A549 (cell line): ENCODE measurements around the gene MED12. TPM values are rescaled to one million over a fixed set of nuclear protein-coding genes. Genes with fewer than 3 reads are reported as not detected.

Experiments used
- ATAC-seq, 2 experiments: fragments of 200-7000 bp in 1 of 2; fragments of >200 bp in 1 of 2; cut with Nextera tagmentation in 1 of 2; cut with Tn5 transposase in 1 of 2; 3 replicates each; pipeline versions ENCODE4 v1.8.0 to v1.9.1; 2018 to 2020; ENCODE audit warnings: mild to moderate bottlenecking in 1 of 2, moderate library complexity in 1 of 2
- CTCF ChIA-PET: fragments of 300-600 bp; sonication (Branson Sonifier 250); formaldehyde crosslinking; extraction: SDS; loops from one replicate; lab custom pipeline; 2021; ENCODE audit warnings: antibody characterized with exemption, inconsistent platforms; lab: Yijun Ruan, JAX
- POLR2A ChIA-PET: fragments of 350-600 bp; formaldehyde crosslinking; extraction: SDS; loops from one replicate; lab custom pipeline; 2021; ENCODE audit warnings: antibody characterized with exemption, inconsistent platforms; lab: Yijun Ruan, JAX
- DNase-seq, 2 experiments: peaks; one replicate each; pipeline versions ENCODE4 v3.0.0 to v3.0.0-alpha.2; 2011 to 2016; ENCODE audit warnings: low read depth in 1 of 2, low spot score in 1 of 2
- FAIRE-seq: peaks from 2 replicates; lab custom pipeline; 2011; peaks lifted over from hg19 to GRCh38; lab: Jason Lieb, UNC
- H3K27ac ChIP-seq, 2 experiments: fragments of >200 bp; sonication (Bioruptor Twin); formaldehyde crosslinking; 3 replicates each; pipeline ENCODE4 v1.5.1; 2016 to 2017
- H3K4me1 ChIP-seq: fragments of >200 bp; sonication (Bioruptor Twin); formaldehyde crosslinking; 3 replicates; pipeline ENCODE4 v1.6.1; 2016
- H3K4me2 ChIP-seq: fragments of >200 bp; sonication (Bioruptor Twin); formaldehyde crosslinking; 3 replicates; pipeline ENCODE4 v1.6.1; 2016
- H3K4me3 ChIP-seq: fragments of >200 bp; sonication (Bioruptor Twin); formaldehyde crosslinking; 3 replicates; pipeline ENCODE4 v1.5.1; 2016
- H3K9me3 ChIP-seq: fragments of >200 bp; sonication (Bioruptor Twin); formaldehyde crosslinking; 3 replicates; pipeline ENCODE4 v1.6.1; 2016
- ATOH8 ChIP-seq: fragments of 250-450 bp; sonication (Bioruptor Pico); IDR thresholded peaks from 2 replicates; pipeline ENCODE4 v1.5.0; 2020; ENCODE audit warnings: low read depth, mild to moderate bottlenecking, moderate library complexity
- CHD2 ChIP-seq: fragments of 150-350 bp; IDR thresholded peaks from 2 replicates; pipeline ENCODE4 v1.6.1; 2014; ENCODE audit warnings: low read length; ENCODE audit not compliant: partially characterized antibody
- CHD4 ChIP-seq: fragments of 200-600 bp; sonication (generic); IDR thresholded peaks from 2 replicates; pipeline ENCODE4 v1.6.1; 2016; ENCODE audit warnings: antibody characterized with exemption, mild to moderate bottlenecking, borderline replicate concordance
- CTCF ChIP-seq: fragments of >200 bp; sonication (Bioruptor Twin); formaldehyde crosslinking; IDR thresholded peaks from 3 replicates; pipeline ENCODE4 v1.5.1; 2016
- EP300 ChIP-seq, 2 experiments: fragments of >200 bp; sonication (Bioruptor Twin); formaldehyde crosslinking; IDR thresholded peaks; 2 replicates in 1 of 2; 3 replicates in 1 of 2; pipeline ENCODE4 v1.6.1; 2016 to 2017
- ESRRA ChIP-seq: fragments of 150-350 bp; IDR thresholded peaks from 2 replicates; pipeline ENCODE4 v1.6.1; 2014; ENCODE audit warnings: mild to moderate bottlenecking, low read length, borderline replicate concordance
- HDAC2 ChIP-seq: fragments of 200-600 bp; sonication (generic); IDR thresholded peaks from 2 replicates; pipeline ENCODE4 v1.6.1; 2016
- HES2 ChIP-seq: fragments of >200 bp; sonication (Bioruptor Twin); formaldehyde crosslinking; IDR thresholded peaks from 2 replicates; pipeline ENCODE4 v1.6.1; 2016
- HOXB13 ChIP-seq: fragments of 250-450 bp; sonication (Bioruptor Pico); IDR thresholded peaks from 2 replicates; pipeline ENCODE4 v1.5.0; 2020; ENCODE audit warnings: low read depth, mild to moderate bottlenecking, moderate library complexity
- HOXB5 ChIP-seq: fragments of 250-450 bp; sonication (Bioruptor Pico); IDR thresholded peaks from 2 replicates; pipeline ENCODE4 v1.5.0; 2020; ENCODE audit warnings: mild to moderate bottlenecking, moderate library complexity
- KDM1A ChIP-seq: fragments of 200-600 bp; sonication (generic); IDR thresholded peaks from 2 replicates; pipeline ENCODE4 v1.6.1; 2016; ENCODE audit warnings: low read depth, mild to moderate bottlenecking
- NFE2L2 ChIP-seq: fragments of 150-350 bp; conservative IDR thresholded peaks from 2 replicates; pipeline ENCODE4 v1.6.1; 2014; ENCODE audit warnings: low read length
- NPAS2 ChIP-seq: fragments of 250-450 bp; sonication (Bioruptor Pico); IDR thresholded peaks from 2 replicates; pipeline ENCODE4 v1.8.0; 2022; ENCODE audit warnings: mild to moderate bottlenecking, moderate library complexity, borderline replicate concordance
- NR3C1 ChIP-seq: fragments of >200 bp; sonication (Bioruptor Twin); formaldehyde crosslinking; IDR thresholded peaks from 3 replicates; pipeline ENCODE4 v1.6.1; 2017
- PBX3 ChIP-seq: IDR thresholded peaks from 2 replicates; pipeline ENCODE4 v1.6.1; 2012
- POLR2AphosphoS2 ChIP-seq: conservative IDR thresholded peaks from 2 replicates; pipeline ENCODE4 v1.6.1; 2012; ENCODE audit warnings: low read length, improper control_type of control experiment, inconsistent platforms
- RAD21 ChIP-seq, 2 experiments: fragments of >200 bp in 1 of 2; sonication (Bioruptor Twin) in 1 of 2; formaldehyde crosslinking in 1 of 2; IDR thresholded peaks in 1 of 2; conservative IDR thresholded peaks in 1 of 2; 2 replicates in 1 of 2; 3 replicates in 1 of 2; pipeline ENCODE4 v1.6.1; 2012 to 2018; ENCODE audit warnings: inconsistent platforms in 1 of 2
- RARB ChIP-seq: fragments of 250-450 bp; sonication (Bioruptor Pico); IDR thresholded peaks from 2 replicates; pipeline ENCODE4 v1.8.0; 2021; ENCODE audit warnings: mild to moderate bottlenecking, moderate library complexity
- RCOR1 ChIP-seq: fragments of 150-350 bp; IDR thresholded peaks from 2 replicates; pipeline ENCODE4 v1.6.1; 2014; ENCODE audit warnings: antibody characterized with exemption, low read length, low read depth
- REST ChIP-seq: fragments of 200-600 bp; sonication (generic); IDR thresholded peaks from 2 replicates; pipeline ENCODE4 v1.6.1; 2016; ENCODE audit warnings: antibody characterized with exemption, mild to moderate bottlenecking, moderate library complexity
- RNF2 ChIP-seq: fragments of 200-600 bp; sonication (generic); IDR thresholded peaks from 2 replicates; pipeline ENCODE4 v1.6.1; 2016; ENCODE audit warnings: low read depth, mild to moderate bottlenecking, antibody characterized with exemption, moderate library complexity, borderline replicate concordance
- SREBF2 ChIP-seq: fragments of 450-650 bp; IDR thresholded peaks from 2 replicates; pipeline ENCODE4 v1.6.1; 2014; ENCODE audit warnings: mild to moderate bottlenecking, moderate library complexity
- USF2 ChIP-seq: fragments of 450-650 bp; IDR thresholded peaks from 2 replicates; pipeline ENCODE4 v1.6.1; 2014; ENCODE audit warnings: antibody characterized with exemption
- ZFP36 ChIP-seq: fragments of 450-650 bp; IDR thresholded peaks from 2 replicates; pipeline ENCODE4 v1.6.1; 2014; ENCODE audit warnings: borderline replicate concordance; ENCODE audit not compliant: partially characterized antibody
- ZNF302 ChIP-seq: fragments of 250-450 bp; sonication (Bioruptor Pico); IDR thresholded peaks from 2 replicates; pipeline ENCODE4 v1.9.0; 2021; ENCODE audit warnings: inconsistent platforms, mild to moderate bottlenecking, moderate library complexity
- ZSCAN20 ChIP-seq: fragments of 250-450 bp; sonication (Bioruptor Pico); IDR thresholded peaks from 2 replicates; pipeline ENCODE4 v1.8.0; 2022; ENCODE audit warnings: mild to moderate bottlenecking, moderate library complexity
- WGBS: methylation state at CpG from one replicate; pipeline ENCODE4 v1.1.6; 2017; ENCODE audit errors: missing lambda C conversion rate; 5-methylcytosine and 5-hydroxymethylcytosine counted together
- polyA plus RNA-seq, 4 experiments: library from polyadenylated mRNA; depleted of rRNA in 3 of 4; stranded (reverse); fragments of >200 nt; fragmentation: RNase III in 1 of 4; extraction: RNeasy Plus Mini Kit Qiagen cat#74134 plus additional on column Dnase treatment in 1 of 4; gene quantifications; 2 replicates in 3 of 4; 3 replicates in 1 of 4; pipeline ENCODE4 v1.2.3, GENCODE V29; 2011 to 2017

Gene MED12
- polyA plus RNA-seq, 2 of the 4 experiments (the other 2 are of a cell fraction), result 12.6 to 13.5 TPM

GRCh38 chrX:71175531-71175930 lies 57.1 kb downstream of the MED12 start:
- DNase-seq (no peak), ATAC-seq (no peak), FAIRE-seq (no peak)
- CTCF ChIA-PET, result interaction anchor here (0.9 to 1.5 kb wide), 4 partner anchors 16 to 406 kb away, joined by 3 to 4 read pairs (median 3); no protein-coding TSS in a partner anchor
- Histone ChIP-seq H3K4me2 (no peak overlapping the region), H3K4me3 (no peak overlapping the region), H3K4me1 (no peaks in the 10 kb centered on the region), H3K27ac (no peak overlapping the region), H3K9me3 (no peaks in the 10 kb centered on the region)
- 74% methylated on average over 5 of the region's 5 CpGs for WGBS
- POLR2A ChIA-PET, result no interaction called here
- TF ChIP-seq ATOH8 (no peak), PBX3 (no peak), RARB (CRISPR knock-in tag) (no peak), HOXB13 (CRISPR knock-in tag) (no peak), ZFP36 (no peak), RCOR1 (no peak), HDAC2 (no peak), USF2 (no peak), REST (no peak), NPAS2 (CRISPR knock-in tag) (no peak), ESRRA (no peak), KDM1A (no peak), CTCF (no peak), NFE2L2 (no peak), RAD21 (conservative IDR thresholded peaks at IDR 0.05 in 1 of 2, IDR thresholded peaks at IDR 0.05 in 1 of 2) (no peak), EP300 (IDR thresholded peaks at IDR 0.05) (no peak), ZNF302 (CRISPR knock-in tag) (no peak), POLR2AphosphoS2 (no peak), NR3C1 (no peak)

- Histone ChIP-seq H3K4me2 (no peak overlapping the region), H3K4me3 (no peak overlapping the region), H3K27ac (no peak overlapping the region), H3K9me3 (no peaks in the 10 kb centered on the region), H3K4me1 (peaks cover 6% of the 10 kb centered on the region; the same call in 1 of the 3 replicates)
- WGBS, result 55% methylated on average over 3 of the region's 3 CpGs
- ChIA-PET CTCF (interaction anchor here (0.9 to 5.1 kb wide), 4 partner anchors 65 to 408 kb away, joined by 3 to 35 read pairs (median 10); no protein-coding TSS in a partner anchor), POLR2A (no interaction called here)
- ATAC-seq, result no peak
- DNase-seq, result no peak
- FAIRE-seq, result no peak
- TF ChIP-seq ZFP36 (no peak), HOXB5 (CRISPR knock-in tag) (no peak), ZSCAN20 (CRISPR knock-in tag) (no peak), CHD2 (no peak), ATOH8 (no peak), HES2 (no peak), KDM1A (no peak), RNF2 (no peak), SREBF2 (no peak), USF2 (no peak), CHD4 (no peak)
Observed at GRCh38 chrX:71177327-71177726, 58.9 kb downstream of the MED12 start.
